BLaER1 treated with 17β-estradiol and CSF1 and Interleukin-3, amounts not matched to agents 10 nM and 100 nM (cell line): ENCODE measurements around the gene GJB6.

ENCODE experiments used
- H3K27ac ChIP-seq, 11 experiments: shearing (Covaris generic); formaldehyde crosslinking; 2 replicates each; pipeline ENCODE4 v1.8.1; 2022
- H3K27me3 ChIP-seq, 11 experiments: shearing (Covaris generic); formaldehyde crosslinking; 2 replicates each; pipeline ENCODE4 v1.8.1; 2022
- H3K36me3 ChIP-seq, 11 experiments: shearing (Covaris generic); formaldehyde crosslinking; 2 replicates each; pipeline ENCODE4 v1.8.1; 2022
- H3K4me1 ChIP-seq, 10 experiments: shearing (Covaris generic); formaldehyde crosslinking; 2 replicates each; pipeline ENCODE4 v1.8.1; 2022
- H3K4me2 ChIP-seq, 11 experiments: shearing (Covaris generic); formaldehyde crosslinking; 2 replicates each; pipeline ENCODE4 v1.8.1; 2022
- H3K4me3 ChIP-seq, 10 experiments: shearing (Covaris generic); formaldehyde crosslinking; 2 replicates each; pipeline ENCODE4 v1.8.1; 2022
- H3K9ac ChIP-seq, 11 experiments: shearing (Covaris generic); formaldehyde crosslinking; 2 replicates each; pipeline ENCODE4 v1.8.1; 2022
- H3K9me3 ChIP-seq, 11 experiments: shearing (Covaris generic); formaldehyde crosslinking; replicated peaks in 1 of 11; 2 replicates each; pipeline ENCODE4 v1.8.1; 2022
- H4K20me1 ChIP-seq, 11 experiments: shearing (Covaris generic); formaldehyde crosslinking; 2 replicates each; pipeline ENCODE4 v1.8.1; 2022
- Cebpa-rat ChIP-seq, 11 experiments: shearing (Covaris generic); IDR thresholded peaks; 2 replicates each; pipeline ENCODE4 v1.8.1; 2022

Gene GJB6

GRCh38 chr13:20174656-20175405 lies 57.3 kb downstream of the GJB6 start:
- peak in 1 of 11 experiments; percentile 66; a peak in 1 of 22 replicates for TF ChIP-seq Cebpa-rat (IDR thresholded peaks at IDR 0.05)
- no peaks in the 10 kb centered on the region for H4K20me1 ChIP-seq
- H3K4me1 ChIP-seq: peaks cover 15 to 59% (median 35%) of the 10 kb centered on the region in 10 experiments; a peak in 19 of 20 replicates
- H3K27me3 ChIP-seq: peaks cover 0 to 52% (median 46%) of the 10 kb centered on the region in 11 experiments; a peak in 20 of 22 replicates
- H3K27ac ChIP-seq: peak overlapping the region in 6 of 11 experiments; percentile 24 to 86 (median 65); a peak in 12 of 22 replicates
- H3K9me3 ChIP-seq: no peaks in the 10 kb centered on the region; a peak in 1 of 22 replicates
- peak overlapping the region in 2 of 10 experiments; percentile 1 to 2; a peak in 1 of 20 replicates for H3K4me3 ChIP-seq
- no peaks in the 10 kb centered on the region for H3K36me3 ChIP-seq
- H3K4me2 ChIP-seq: peak overlapping the region; percentile 29 to 89 (median 63); a peak in 20 of 22 replicates
- H3K9ac ChIP-seq: peak overlapping the region in 4 of 11 experiments; percentile 2 to 71 (median 57); a peak in 6 of 22 replicates

GRCh38 chr13:20173116-20173746 lies 58.9 kb downstream of the GJB6 start:
- Histone ChIP-seq H3K4me3 (no peak overlapping the region), H3K9ac (peak overlapping the region in 1 of 11 experiments; percentile 48; a peak in 2 of 22 replicates), H3K36me3 (no peaks in the 10 kb centered on the region), H3K27me3 (peaks cover 0 to 49% (median 46%) of the 10 kb centered on the region in 11 experiments; a peak in 20 of 22 replicates), H3K4me2 (peak overlapping the region; percentile 38 to 89 (median 63)), H3K27ac (peak overlapping the region in 8 of 11 experiments; percentile 27 to 85 (median 50); a peak in 12 of 22 replicates), H3K9me3 (no peaks in the 10 kb centered on the region; a peak in 1 of 22 replicates), H4K20me1 (no peaks in the 10 kb centered on the region), H3K4me1 (peaks cover 15 to 59% (median 35%) of the 10 kb centered on the region in 10 experiments; a peak in 19 of 20 replicates)
- no peak for TF ChIP-seq Cebpa-rat (IDR thresholded peaks at IDR 0.05)
